Osteoblast (primary cell): ENCODE results near the gene ROPN1L. TPM values are rescaled to one million over a fixed set of nuclear protein-coding genes. Genes with fewer than 3 reads are reported as not detected.

Source experiments
- DNase-seq: peaks from one replicate; pipeline ENCODE4 v3.0.0; 2011; ENCODE audit warnings: low spot score, mixed read lengths; ENCODE audit not compliant: insufficient read length; ENCODE audit errors: missing footprints
- H2AFZ ChIP-seq: 2 replicates; pipeline ENCODE4 v1.6.0; 2011; ENCODE audit warnings: mild to moderate bottlenecking, low read length
- H3K27ac ChIP-seq: 2 replicates; pipeline ENCODE4 v1.5.1; 2011; ENCODE audit warnings: mild to moderate bottlenecking, low read depth, low read length, moderate library complexity
- H3K27me3 ChIP-seq: 2 replicates; pipeline ENCODE4 v1.6.0; 2012; ENCODE audit warnings: mild to moderate bottlenecking, control low read depth, inconsistent platforms, low read length, moderate library complexity; ENCODE audit not compliant: insufficient read depth
- H3K36me3 ChIP-seq: 2 replicates; pipeline ENCODE4 v1.5.1; 2011; ENCODE audit warnings: mild to moderate bottlenecking, low read length, control low read depth, moderate library complexity; ENCODE audit not compliant: insufficient read depth
- H3K4me1 ChIP-seq: 2 replicates; pipeline ENCODE4 v1.5.1; 2011; ENCODE audit warnings: mild to moderate bottlenecking, low read length, control low read depth, moderate library complexity; ENCODE audit not compliant: insufficient read depth
- H3K4me2 ChIP-seq: 2 replicates; pipeline ENCODE4 v1.6.0; 2011; ENCODE audit warnings: mild to moderate bottlenecking, low read length; ENCODE audit not compliant: insufficient read depth
- H3K4me3 ChIP-seq: fragments of 200-600 bp; sonication (generic); 3 replicates; pipeline ENCODE4 v1.5.1; 2012; ENCODE audit warnings: mild to moderate bottlenecking, low read length, inconsistent platforms; ENCODE audit not compliant: insufficient read depth
- H3K79me2 ChIP-seq: 2 replicates; pipeline ENCODE4 v1.6.0; 2012; ENCODE audit warnings: mild to moderate bottlenecking, low read length, control low read depth, inconsistent platforms; ENCODE audit not compliant: insufficient read depth
- H3K9me3 ChIP-seq: 2 replicates; pipeline ENCODE4 v1.5.1; 2011; ENCODE audit warnings: low read depth, low read length, control low read depth
- H4K20me1 ChIP-seq: 2 replicates; pipeline ENCODE4 v1.6.0; 2012; ENCODE audit warnings: mild to moderate bottlenecking, low read length, control low read depth; ENCODE audit not compliant: insufficient read depth
- total RNA-seq: library from RNA; depleted of rRNA; stranded (reverse); fragments of >200 nt; gene quantifications from 2 replicates; pipeline ENCODE4 v1.2.3, GENCODE V29; 2012
- TF ChIP-seq, protein P1 (sequence below): IDR thresholded peaks from 2 replicates; pipeline ENCODE4 v1.5.1; 2011; ENCODE audit warnings: mild to moderate bottlenecking, low read depth, low read length, moderate library complexity; ENCODE audit errors: extremely low read depth

Gene ROPN1L
- total RNA-seq, 1 donor: 0.72 TPM

DNA sequence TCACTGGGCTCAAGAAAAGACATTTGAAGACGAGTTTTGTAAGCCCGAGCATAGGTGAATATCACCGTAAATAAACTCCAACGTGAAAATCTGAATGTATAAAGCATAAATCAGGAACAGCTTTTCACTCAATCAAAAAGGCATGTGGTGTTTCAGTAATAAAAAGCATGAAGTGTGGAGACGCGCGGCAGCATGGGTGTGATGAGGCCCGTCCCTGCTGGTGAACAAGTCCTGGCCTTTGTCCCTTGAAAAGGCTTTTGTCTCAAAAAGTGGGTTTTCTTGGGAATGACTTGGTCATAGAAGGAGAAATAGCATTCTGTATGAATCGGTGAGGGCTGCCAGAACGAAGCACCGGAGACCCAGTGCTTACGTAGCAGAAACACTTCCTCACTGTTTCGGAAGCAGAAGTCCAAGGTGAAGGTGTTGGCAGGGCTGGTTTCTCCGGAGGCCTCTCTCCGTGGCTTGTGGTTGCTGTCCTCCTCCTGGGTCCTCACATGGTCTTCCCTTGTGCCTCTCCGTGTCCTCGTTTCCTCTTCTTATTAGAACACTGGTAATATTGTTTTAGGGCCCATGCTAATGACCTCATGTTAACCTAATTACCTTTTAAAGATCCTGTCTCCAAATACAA lies 24.9 kb downstream of the ROPN1L start:
- H3K4me2 ChIP-seq: no peak overlapping the region
- TF ChIP-seq, protein P1, sequence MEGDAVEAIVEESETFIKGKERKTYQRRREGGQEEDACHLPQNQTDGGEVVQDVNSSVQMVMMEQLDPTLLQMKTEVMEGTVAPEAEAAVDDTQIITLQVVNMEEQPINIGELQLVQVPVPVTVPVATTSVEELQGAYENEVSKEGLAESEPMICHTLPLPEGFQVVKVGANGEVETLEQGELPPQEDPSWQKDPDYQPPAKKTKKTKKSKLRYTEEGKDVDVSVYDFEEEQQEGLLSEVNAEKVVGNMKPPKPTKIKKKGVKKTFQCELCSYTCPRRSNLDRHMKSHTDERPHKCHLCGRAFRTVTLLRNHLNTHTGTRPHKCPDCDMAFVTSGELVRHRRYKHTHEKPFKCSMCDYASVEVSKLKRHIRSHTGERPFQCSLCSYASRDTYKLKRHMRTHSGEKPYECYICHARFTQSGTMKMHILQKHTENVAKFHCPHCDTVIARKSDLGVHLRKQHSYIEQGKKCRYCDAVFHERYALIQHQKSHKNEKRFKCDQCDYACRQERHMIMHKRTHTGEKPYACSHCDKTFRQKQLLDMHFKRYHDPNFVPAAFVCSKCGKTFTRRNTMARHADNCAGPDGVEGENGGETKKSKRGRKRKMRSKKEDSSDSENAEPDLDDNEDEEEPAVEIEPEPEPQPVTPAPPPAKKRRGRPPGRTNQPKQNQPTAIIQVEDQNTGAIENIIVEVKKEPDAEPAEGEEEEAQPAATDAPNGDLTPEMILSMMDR: no peak
- no peak overlapping the region for H2AFZ ChIP-seq
- H3K27ac ChIP-seq: no peak overlapping the region
- H3K4me3 ChIP-seq: no peak overlapping the region
- no peaks in the 10 kb centered on the region for H3K36me3 ChIP-seq
- peaks cover 21% of the 10 kb centered on the region for H3K4me1 ChIP-seq
- no peak for DNase-seq
- no peaks in the 10 kb centered on the region for H4K20me1 ChIP-seq
- no peaks in the 10 kb centered on the region for H3K9me3 ChIP-seq
- no peaks in the 10 kb centered on the region for H3K79me2 ChIP-seq
- H3K27me3 ChIP-seq: peaks cover 2% of the 10 kb centered on the region

GRCh38 chr5:10467281-10468198 lies 25.9 kb downstream of the ROPN1L start:
- Histone ChIP-seq H3K36me3 (no peaks in the 10 kb centered on the region), H3K4me1 (peaks cover 21% of the 10 kb centered on the region), H3K27ac (peak overlapping the region; percentile 15), H3K79me2 (no peaks in the 10 kb centered on the region), H3K4me2 (peak overlapping the region; percentile 63), H3K27me3 (peaks cover 1% of the 10 kb centered on the region), H4K20me1 (no peaks in the 10 kb centered on the region), H3K4me3 (peak overlapping the region; percentile 0), H2AFZ (peak overlapping the region; percentile 17), H3K9me3 (no peaks in the 10 kb centered on the region)
- TF ChIP-seq, protein P1: no peak
- DNase-seq: peak; percentile 97

DNA sequence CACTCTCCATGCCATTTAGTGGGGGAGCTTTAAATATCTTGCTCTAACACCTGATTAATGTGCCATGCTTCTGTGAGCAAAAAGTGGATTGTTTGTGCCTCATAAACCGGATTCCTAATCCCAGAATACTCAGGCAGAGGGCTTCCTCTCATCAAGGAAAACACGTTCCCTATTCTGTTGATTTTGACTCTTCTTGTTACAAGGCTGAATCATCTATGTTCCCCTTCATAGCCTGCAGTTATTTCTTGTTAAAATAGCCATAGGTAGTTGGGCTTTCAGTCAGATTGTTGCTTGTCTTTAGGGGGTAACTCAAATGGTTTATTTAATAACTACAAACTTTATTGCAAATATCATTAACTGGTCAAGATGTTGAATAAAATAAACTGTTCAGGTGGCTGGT lies 26.6 kb downstream of the ROPN1L start:
- Histone ChIP-seq H3K4me3 (no peak overlapping the region), H4K20me1 (no peaks in the 10 kb centered on the region), H3K36me3 (no peaks in the 10 kb centered on the region), H3K27me3 (no peaks in the 10 kb centered on the region), H2AFZ (no peak overlapping the region), H3K4me2 (no peak overlapping the region), H3K9me3 (no peaks in the 10 kb centered on the region), H3K79me2 (no peaks in the 10 kb centered on the region), H3K4me1 (peaks cover 21% of the 10 kb centered on the region), H3K27ac (peak overlapping the region; percentile 15)
- TF ChIP-seq, protein P1: no peak
- no peak for DNase-seq
